K562 (cell line): ENCODE results near the gene PALLD. TPM values are rescaled to one million over a fixed set of nuclear protein-coding genes. Genes with fewer than 3 reads are reported as not detected.

Source experiments
- ATAC-seq: fragments of 200-7000 bp; cut with Tn5 transposase; 3 replicates; pipeline ENCODE4 v1.9.1; 2020; ENCODE audit warnings: moderate library complexity
- BruUV-seq: library from RNA; stranded (reverse); fragments of 400-500 nt; replicated peaks from 2 replicates; lab custom pipeline; 2021; lab: Mats Ljungman, UMichigan
- CTCF ChIA-PET: fragments of 300-600 bp; formaldehyde crosslinking; extraction: SDS; loops from one replicate; lab custom pipeline; 2021; ENCODE audit warnings: low intra/inter-chr PET ratio; lab: Yijun Ruan, JAX
- POLR2A ChIA-PET: fragments of 300-600, 350-650 bp; sonication (Branson Sonifier 250); formaldehyde crosslinking; extraction: SDS; loops from one replicate; lab custom pipeline; 2021; ENCODE audit warnings: antibody characterized with exemption, inconsistent platforms; lab: Yijun Ruan, JAX
- DNase-seq, 4 experiments: peaks; one replicate each; pipeline versions ENCODE4 v3.0.0 to v3.0.0-alpha.2; 2011 to 2018; ENCODE audit warnings: low spot score in 3 of 4, mixed read lengths in 3 of 4; ENCODE audit errors: extremely low read depth in 1 of 4
- FAIRE-seq: peaks from 2 replicates; lab custom pipeline; 2011; peaks lifted over from hg19 to GRCh38; lab: Jason Lieb, UNC
- H2AFZ ChIP-seq: 2 replicates; pipeline ENCODE4 v1.6.0; 2011; ENCODE audit warnings: low read depth, low read length, control low read depth, inconsistent platforms
- H3K27ac ChIP-seq: fragments of 200-600 bp; 3 replicates; pipeline ENCODE4 v1.8.0; 2011; ENCODE audit warnings: low read depth, mild to moderate bottlenecking, control low read depth, inconsistent platforms, low read length, moderate library complexity, mixed read lengths; ENCODE audit errors: extremely low read depth
- H3K27me3 ChIP-seq, 2 experiments: fragments of 300-600 bp in 1 of 2; 2 replicates in 1 of 2; 3 replicates in 1 of 2; pipeline versions ENCODE4 v1.6.0 to v1.8.0; 2011; ENCODE audit warnings: inconsistent platforms in 2 of 2, low read length in 2 of 2, mild to moderate bottlenecking in 1 of 2, mixed read lengths in 1 of 2, moderate library complexity in 1 of 2; ENCODE audit not compliant: control insufficient read depth in 2 of 2, insufficient read depth in 2 of 2
- H3K36me3 ChIP-seq: fragments of 300-600 bp; 3 replicates; pipeline ENCODE4 v1.8.0; 2011; ENCODE audit warnings: mild to moderate bottlenecking, low read length, inconsistent platforms; ENCODE audit not compliant: control insufficient read depth, insufficient read depth
- H3K4me1 ChIP-seq, 2 experiments: fragments of 200-600 bp in 1 of 2; replicated peaks in 1 of 2; 2 replicates in 1 of 2; 3 replicates in 1 of 2; pipeline versions ENCODE4 v1.5.1 to v1.8.0; 2011; ENCODE audit warnings: inconsistent platforms in 2 of 2, low read length in 2 of 2, mild to moderate bottlenecking in 1 of 2, mixed read lengths in 1 of 2, moderate library complexity in 1 of 2; ENCODE audit not compliant: control insufficient read depth in 2 of 2, insufficient read depth in 2 of 2
- H3K4me2 ChIP-seq: 2 replicates; pipeline ENCODE4 v1.6.1; 2011; ENCODE audit warnings: low read length, control low read depth, inconsistent platforms, mixed read lengths; ENCODE audit not compliant: insufficient read depth
- H3K4me3 ChIP-seq: fragments of 200-600 bp; sonication (generic), shearing (Covaris generic); 2 replicates; pipeline ENCODE4 v1.5.1; 2016; ENCODE audit warnings: control low read depth, inconsistent platforms
- H3K79me2 ChIP-seq: fragments of 200-600 bp; 3 replicates; pipeline ENCODE4 v1.8.0; 2011; ENCODE audit warnings: low read length, inconsistent platforms; ENCODE audit not compliant: control insufficient read depth, insufficient read depth
- H3K9ac ChIP-seq, 2 experiments: 2 replicates each; pipeline versions ENCODE4 v1.6.0 to v1.6.1; 2011; ENCODE audit warnings: low read depth in 2 of 2, low read length in 2 of 2, control low read depth in 1 of 2, inconsistent platforms in 1 of 2, mild to moderate bottlenecking in 1 of 2, mixed read lengths in 1 of 2; ENCODE audit not compliant: insufficient read depth in 1 of 2
- H3K9me1 ChIP-seq: one replicate; pipeline ENCODE4 v1.6.0; 2011; ENCODE audit warnings: inconsistent platforms, mild to moderate bottlenecking, low read length, moderate library complexity; ENCODE audit not compliant: control insufficient read depth, insufficient read depth
- H3K9me3 ChIP-seq: replicated peaks from 2 replicates; pipeline ENCODE4 v1.5.1; 2011; ENCODE audit warnings: low read depth, low read length, inconsistent platforms; ENCODE audit not compliant: control insufficient read depth, insufficient read depth
- H4K20me1 ChIP-seq: replicated peaks from 2 replicates; pipeline ENCODE4 v1.6.1; 2011; ENCODE audit warnings: low read length, inconsistent platforms, mixed read lengths; ENCODE audit not compliant: control insufficient read depth, insufficient read depth
- BHLHE40 ChIP-seq: IDR thresholded peaks from 2 replicates; pipeline ENCODE4 v1.6.1; 2011; ENCODE audit warnings: low read length, improper control_type of control experiment
- CTBP1 ChIP-seq: fragments of 450-650 bp; IDR thresholded peaks from 2 replicates; pipeline ENCODE4 v1.6.1; 2016; ENCODE audit warnings: borderline replicate concordance
- ETV5 ChIP-seq: sonication (generic); formaldehyde crosslinking; IDR thresholded peaks from 2 replicates; pipeline ENCODE4 v1.4.0; 2020; ENCODE audit warnings: low read depth, mild to moderate bottlenecking, missing genetic modification reagents
- FOS ChIP-seq: IDR thresholded peaks from 3 replicates; pipeline ENCODE4 v1.6.1; 2011; ENCODE audit not compliant: insufficient read length; ENCODE audit errors: extremely low read depth
- FOXP1 ChIP-seq: sonication (generic); formaldehyde crosslinking; IDR thresholded peaks from 2 replicates; pipeline ENCODE4 v1.8.0; 2022; ENCODE audit warnings: mild to moderate bottlenecking, missing genetic modification reagents
- GATAD2B ChIP-seq: fragments of 450-650 bp; IDR thresholded peaks from 2 replicates; pipeline ENCODE4 v1.6.1; 2017; ENCODE audit warnings: mild to moderate bottlenecking, borderline replicate concordance
- HEY1 ChIP-seq: fragments of 250-450 bp; sonication (Bioruptor Pico); IDR thresholded peaks from 2 replicates; pipeline ENCODE4 v1.5.0; 2020; ENCODE audit warnings: mild to moderate bottlenecking, moderate library complexity, borderline replicate concordance
- HLTF ChIP-seq: fragments of 450-650 bp; IDR thresholded peaks from 2 replicates; pipeline ENCODE4 v1.6.1; 2016
- KAT8 ChIP-seq: fragments of 450-650 bp; IDR thresholded peaks from 2 replicates; pipeline ENCODE4 v1.6.1; 2016; ENCODE audit warnings: low read depth, mild to moderate bottlenecking
- POLR2H ChIP-seq: IDR thresholded peaks from 2 replicates; pipeline ENCODE4 v1.6.1; 2016; ENCODE audit warnings: missing genetic modification characterization, low read depth, mild to moderate bottlenecking, control low read depth, missing compliant biosample characterization, moderate library complexity
- RERE ChIP-seq: sonication (generic); formaldehyde crosslinking; IDR thresholded peaks from 2 replicates; pipeline ENCODE4 v1.8.0; 2023; ENCODE audit warnings: missing genetic modification reagents, mild to moderate bottlenecking, borderline replicate concordance
- TAL1 ChIP-seq: fragments of 450-650 bp; IDR thresholded peaks from 2 replicates; pipeline ENCODE4 v1.6.1; 2016; ENCODE audit warnings: mild to moderate bottlenecking
- ZNF584 ChIP-seq: fragments of 200-800 bp; sonication (Bioruptor generic); IDR thresholded peaks from 2 replicates; pipeline ENCODE4 v1.6.1; 2016; ENCODE audit warnings: low read depth, mild to moderate bottlenecking, missing genetic modification characterization, missing compliant biosample characterization
- ZNF696 ChIP-seq: fragments of 250-450 bp; sonication (Bioruptor Pico); conservative IDR thresholded peaks from 2 replicates; pipeline ENCODE4 v1.4.0; 2020; ENCODE audit warnings: mild to moderate bottlenecking, moderate library complexity
- WGBS: fragments of 100-300 bp; shearing (Covaris generic); methylation state at CpG from one replicate; pipeline ENCODE4 v1.1.6; 2016; ENCODE audit warnings: low coverage, mixed read lengths; ENCODE audit not compliant: insufficient coverage; ENCODE audit errors: missing lambda C conversion rate; 5-methylcytosine and 5-hydroxymethylcytosine counted together
- in situ Hi-C: fragments of 300-500 bp; cut with MboI; formaldehyde crosslinking; loops from 4 replicates; pipeline ENCODE4 v1.15.0; 2018; ENCODE audit warnings: inconsistent platforms, mixed read lengths
- intact Hi-C: fragments of 100-400 bp; cut with micrococcal nuclease; formaldehyde crosslinking; loops from 2 replicates; pipeline ENCODE4 v1.14.2; 2022
- polyA plus RNA-seq, 8 experiments: library from polyadenylated mRNA; depleted of rRNA in 4 of 8; stranded (reverse) in 5 of 8; unstranded in 3 of 8; fragments of >200 nt; fragmentation: Nextera tagmentation in 2 of 8; fragmentation: Illumina TruSeq in 1 of 8; extraction: Ambion mirVana in 2 of 8; extraction: Trizol in 1 of 8; gene quantifications; 2 replicates each; pipeline versions ENCODE4 v1.2.1 to v1.2.3, GENCODE V29; 2011 to 2014; ENCODE audit warnings: inconsistent platforms in 1 of 8, missing spikeins in 1 of 8
- total RNA-seq, 7 experiments: library from RNA; depleted of rRNA in 6 of 7; stranded (reverse); fragments of >200 nt in 6 of 7; fragmentation: Illumina TruSeq in 2 of 7; extraction: Trizol in 2 of 7; gene quantifications; 2 replicates each; pipeline versions ENCODE4 v1.2.1 to v1.2.3, GENCODE V29; 2011 to 2021; ENCODE audit warnings: low replicate concordance in 1 of 7
- TF ChIP-seq, protein P1 (sequence below): fragments of 250-450 bp; sonication (Bioruptor Pico); IDR thresholded peaks from 2 replicates; pipeline ENCODE4 v1.8.0; 2022; ENCODE audit warnings: moderate library complexity, mild to moderate bottlenecking, inconsistent platforms

PALLD gene
- total and polyA plus RNA-seq, 9 of the 15 experiments (the other 6 are each of a cell fraction or from before 2014, with no cell fraction given) = 0.01 to 0.35 (median 0.06) TPM; not detected in 3

DNA sequence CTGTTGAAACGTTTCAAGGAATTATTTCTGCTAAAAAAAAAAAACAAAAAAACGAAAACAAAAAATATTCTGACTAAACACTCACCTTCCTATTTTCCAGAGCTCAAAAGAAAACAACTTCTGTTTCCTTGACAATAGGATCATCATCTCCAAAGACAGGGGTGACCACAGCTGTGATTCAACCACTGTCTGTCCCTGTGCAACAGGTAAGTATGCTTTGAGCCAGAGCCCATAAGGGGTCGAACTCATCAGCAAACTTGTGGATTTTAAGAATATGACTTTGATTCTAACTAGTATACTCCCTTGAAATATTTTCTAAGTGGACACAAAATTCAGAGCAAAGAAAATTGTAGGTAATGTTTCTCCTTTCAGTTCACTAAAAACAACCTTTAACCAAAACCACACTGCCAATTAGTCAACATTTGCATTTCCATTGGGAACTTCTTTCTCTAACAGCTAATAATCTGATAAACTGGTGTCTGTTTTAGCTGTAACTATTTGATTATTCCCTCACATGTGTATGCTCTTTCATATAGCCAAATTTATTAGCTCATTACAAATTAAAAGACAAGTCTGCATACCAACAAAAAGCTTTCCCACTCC lies 186.1 kb downstream of the PALLD start (continued):
- TF ChIP-seq ETV5 (CRISPR knock-in tag) = no peak

DNA sequence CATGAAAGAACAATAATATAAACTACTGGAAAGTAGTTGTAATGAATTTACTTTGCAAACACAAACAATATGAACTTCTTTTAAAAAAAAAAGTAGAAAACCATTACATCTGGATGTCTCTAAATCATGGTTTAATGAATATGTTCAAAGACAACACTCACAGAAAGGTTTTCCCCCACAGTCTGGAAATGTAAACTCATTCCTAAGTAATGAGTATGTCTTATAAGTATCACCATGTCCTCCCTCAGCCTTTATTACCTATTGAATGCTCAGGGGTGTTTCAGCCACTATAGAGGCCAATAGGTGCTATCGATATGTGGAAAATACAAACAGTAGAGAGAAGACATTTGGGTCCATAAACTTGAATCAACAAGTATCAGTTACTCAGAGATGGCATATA lies 186.7 kb downstream of the PALLD start:
- POLR2A ChIA-PET = no interaction called here
- WGBS = 0% methylated on average over 1 of the region's 1 CpG
- no peak overlapping the region for H3K9ac ChIP-seq
- no peaks in the 10 kb centered on the region for H4K20me1 ChIP-seq
- H3K4me3 ChIP-seq = no peak overlapping the region
- H3K36me3 ChIP-seq = no peaks in the 10 kb centered on the region
- 0 out of 5 replicates have a peak, but pooled peaks cover 0 to 4% of the 10 kb centered on the region in 2 experiments for H3K27me3 ChIP-seq
- H3K4me2 ChIP-seq = no peak overlapping the region
- no peaks in the 10 kb centered on the region for H3K9me3 ChIP-seq
- in situ Hi-C loops (no loop called here), intact Hi-C loops (no loop called here)
- H3K79me2 ChIP-seq = no peaks in the 10 kb centered on the region
- DNase-seq = no peak
- no peak for FAIRE-seq
- no TSS peak for BruUV-seq
- H2AFZ ChIP-seq = no peak overlapping the region
- TF ChIP-seq FOXP1 (CRISPR knock-in tag) = no peak
- TF ChIP-seq POLR2H (tag) = no peak
- TF ChIP-seq KAT8 = no peak
- TF ChIP-seq CTBP1 = no peak
- TF ChIP-seq ZNF584 (CRISPR knock-in tag) = no peak
- TF ChIP-seq HLTF = no peak
- TF ChIP-seq HEY1 (CRISPR knock-in tag) = no peak
- no peak for TF ChIP-seq GATAD2B
- no peak for TF ChIP-seq FOS
- no peak for TF ChIP-seq TAL1
- no peak for TF ChIP-seq ZNF696 (CRISPR knock-in tag)
- TF ChIP-seq RERE (CRISPR knock-in tag) = no peak
- TF ChIP-seq, protein P1, sequence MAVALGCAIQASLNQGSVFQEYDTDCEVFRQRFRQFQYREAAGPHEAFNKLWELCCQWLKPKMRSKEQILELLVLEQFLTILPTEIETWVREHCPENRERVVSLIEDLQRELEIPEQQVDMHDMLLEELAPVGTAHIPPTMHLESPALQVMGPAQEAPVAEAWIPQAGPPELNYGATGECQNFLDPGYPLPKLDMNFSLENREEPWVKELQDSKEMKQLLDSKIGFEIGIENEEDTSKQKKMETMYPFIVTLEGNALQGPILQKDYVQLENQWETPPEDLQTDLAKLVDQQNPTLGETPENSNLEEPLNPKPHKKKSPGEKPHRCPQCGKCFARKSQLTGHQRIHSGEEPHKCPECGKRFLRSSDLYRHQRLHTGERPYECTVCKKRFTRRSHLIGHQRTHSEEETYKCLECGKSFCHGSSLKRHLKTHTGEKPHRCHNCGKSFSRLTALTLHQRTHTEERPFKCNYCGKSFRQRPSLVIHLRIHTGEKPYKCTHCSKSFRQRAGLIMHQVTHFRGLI = no peak
- no peak for TF ChIP-seq BHLHE40
- CTCF ChIA-PET = no interaction called here
- H3K9me1 ChIP-seq = no peaks in the 10 kb centered on the region
- H3K27ac ChIP-seq = no peak overlapping the region
- H3K4me1 ChIP-seq = no peaks in the 10 kb centered on the region
- ATAC-seq = no peak
